ENCODE data around the gene DNAJC7.

DNAJC7 gene

GRCh38 chr17:42058063-42058462 is 40.8 kb upstream of the DNAJC7 start:
- Histone ChIP-seq H3K9me2 (replicated peaks; ENCODE audit: control insufficient read depth, low read length) (no peaks in the 10 kb centered on the region), H4K20me1 (ENCODE audit: control insufficient read depth, insufficient read depth, low read depth, low read length) (no peaks in the 10 kb centered on the region), H3K4me1 (ENCODE audit: control insufficient read depth, low read length) (no peaks in the 10 kb centered on the region), H3K4me2 (ENCODE audit: low read length) (no peak overlapping the region), H3K79me2 (ENCODE audit: control insufficient read depth, low read length) (no peaks in the 10 kb centered on the region), H3K27me3 (ENCODE audit: control insufficient read depth, low read length) (peaks cover 18% of the 10 kb centered on the region), H3K27ac (ENCODE audit: low read depth, low read length) (no peak overlapping the region), H3K36me3 (ENCODE audit: control insufficient read depth, low read length) (no peaks in the 10 kb centered on the region), H3K9me3 (ENCODE audit: control insufficient read depth, insufficient read depth, low read length) (peaks cover 9% of the 10 kb centered on the region), H3K4me3 (ENCODE audit: low read length) (no peak overlapping the region), H3F3A (ENCODE audit: control insufficient read depth, insufficient read depth) (no peaks in the 10 kb centered on the region)
- TF ChIP-seq CTCF (IDR thresholded peaks at IDR 0.05; ENCODE audit: low read depth, low read length, poor library complexity, severe bottlenecking): no peak
- no peak for TF ChIP-seq EZH2phosphoT487 (IDR thresholded peaks at IDR 0.05; ENCODE audit: borderline replicate concordance, low read length)

GRCh38 chr17:42056635-42057034 is 39.4 kb upstream of the DNAJC7 start:
- Histone ChIP-seq H3K4me1 (ENCODE audit: control insufficient read depth, low read length) (no peaks in the 10 kb centered on the region), H3K9me2 (replicated peaks; ENCODE audit: control insufficient read depth, low read length) (no peaks in the 10 kb centered on the region), H3K36me3 (ENCODE audit: control insufficient read depth, low read length) (no peaks in the 10 kb centered on the region), H3K4me2 (ENCODE audit: low read length) (no peak overlapping the region), H3K9me3 (ENCODE audit: control insufficient read depth, insufficient read depth, low read length) (peaks cover 9% of the 10 kb centered on the region), H3K4me3 (ENCODE audit: low read length) (no peak overlapping the region), H3K27me3 (ENCODE audit: control insufficient read depth, low read length) (peaks cover 33% of the 10 kb centered on the region), H3K79me2 (ENCODE audit: control insufficient read depth, low read length) (no peaks in the 10 kb centered on the region), H3K27ac (ENCODE audit: low read depth, low read length) (no peak overlapping the region), H3F3A (ENCODE audit: control insufficient read depth, insufficient read depth) (no peaks in the 10 kb centered on the region), H4K20me1 (ENCODE audit: control insufficient read depth, insufficient read depth, low read depth, low read length) (no peaks in the 10 kb centered on the region)
- TF ChIP-seq EZH2phosphoT487 (IDR thresholded peaks at IDR 0.05; ENCODE audit: borderline replicate concordance, low read length): no peak

- Histone ChIP-seq H3K27ac (ENCODE audit: low read depth, low read length) (no peak overlapping the region), H3K4me2 (ENCODE audit: low read length) (no peak overlapping the region), H3F3A (ENCODE audit: control insufficient read depth, insufficient read depth) (no peaks in the 10 kb centered on the region), H3K79me2 (ENCODE audit: control insufficient read depth, low read length) (no peaks in the 10 kb centered on the region), H3K4me1 (ENCODE audit: control insufficient read depth, low read length) (no peaks in the 10 kb centered on the region), H3K27me3 (ENCODE audit: control insufficient read depth, low read length) (peaks cover 42% of the 10 kb centered on the region), H3K9me3 (ENCODE audit: control insufficient read depth, insufficient read depth, low read length) (peaks cover 9% of the 10 kb centered on the region), H3K9me2 (replicated peaks; ENCODE audit: control insufficient read depth, low read length) (no peaks in the 10 kb centered on the region), H3K36me3 (ENCODE audit: control insufficient read depth, low read length) (no peaks in the 10 kb centered on the region), H4K20me1 (ENCODE audit: control insufficient read depth, insufficient read depth, low read depth, low read length) (no peaks in the 10 kb centered on the region), H3K4me3 (ENCODE audit: low read length) (no peak overlapping the region)
- TF ChIP-seq CTCF (IDR thresholded peaks at IDR 0.05; ENCODE audit: low read depth, low read length, poor library complexity, severe bottlenecking) (no peak), EZH2phosphoT487 (IDR thresholded peaks at IDR 0.05; ENCODE audit: borderline replicate concordance, low read length) (no peak)
These were observed 38.3 kb upstream of the DNAJC7 start for GRCh38 chr17:42055496-42055895.

GRCh38 chr17:42055027-42055426 is 37.8 kb upstream of the DNAJC7 start:
- Histone ChIP-seq H3K4me2 (ENCODE audit: low read length) (no peak overlapping the region), H4K20me1 (ENCODE audit: control insufficient read depth, insufficient read depth, low read depth, low read length) (no peaks in the 10 kb centered on the region), H3K4me1 (ENCODE audit: control insufficient read depth, low read length) (no peaks in the 10 kb centered on the region), H3K9me2 (replicated peaks; ENCODE audit: control insufficient read depth, low read length) (no peaks in the 10 kb centered on the region), H3K9me3 (ENCODE audit: control insufficient read depth, insufficient read depth, low read length) (peaks cover 9% of the 10 kb centered on the region), H3K27ac (ENCODE audit: low read depth, low read length) (no peak overlapping the region), H3K4me3 (ENCODE audit: low read length) (no peak overlapping the region), H3F3A (ENCODE audit: control insufficient read depth, insufficient read depth) (no peaks in the 10 kb centered on the region), H3K27me3 (ENCODE audit: control insufficient read depth, low read length) (peaks cover 44% of the 10 kb centered on the region), H3K36me3 (ENCODE audit: control insufficient read depth, low read length) (no peaks in the 10 kb centered on the region), H3K79me2 (ENCODE audit: control insufficient read depth, low read length) (no peaks in the 10 kb centered on the region)
- TF ChIP-seq CTCF (IDR thresholded peaks at IDR 0.05; ENCODE audit: low read depth, low read length, poor library complexity, severe bottlenecking): no peak
- TF ChIP-seq EZH2phosphoT487 (IDR thresholded peaks at IDR 0.05; ENCODE audit: borderline replicate concordance, low read length): no peak
